IMR-90 (cell line): ENCODE measurements around the gene HTN3. TPM values are rescaled to one million over a fixed set of nuclear protein-coding genes. Genes with fewer than 3 reads are reported as not detected.

Experiments used
- ATAC-seq: fragments of 200-7000 bp; cut with Tn5 transposase; 2 replicates; pipeline ENCODE4 v1.9.1; 2020; ENCODE audit warnings: low read depth, mild to moderate bottlenecking, moderate library complexity
- BruUV-seq: library from RNA; stranded (reverse); fragments of 400-500 nt; replicated peaks from 2 replicates; lab custom pipeline; 2021; lab: Mats Ljungman, UMichigan
- CTCF ChIA-PET: fragments of 300-600 bp; formaldehyde crosslinking; extraction: SDS; loops from one replicate; lab custom pipeline; 2021; ENCODE audit warnings: antibody characterized with exemption; lab: Yijun Ruan, JAX
- POLR2A ChIA-PET: fragments of 300-600 bp; sonication (Branson Sonifier 250); formaldehyde crosslinking; loops from one replicate; lab custom pipeline; 2022; ENCODE audit warnings: antibody characterized with exemption; ENCODE audit not compliant: unreplicated experiment; lab: Charles Lee
- DNase-seq: peaks from one replicate; pipeline ENCODE4 v3.0.0; 2013
- H2AFZ ChIP-seq: replicated peaks from 2 replicates; pipeline ENCODE3; 2013; ENCODE audit warnings: low read length, mild to moderate bottlenecking; ENCODE audit not compliant: poor library complexity
- H2AK5ac ChIP-seq: 2 replicates; pipeline ENCODE4 v1.6.1; 2013; ENCODE audit warnings: low read depth, low read length, inconsistent platforms
- H2AK9ac ChIP-seq: replicated peaks from 2 replicates; pipeline ENCODE3; 2013; ENCODE audit warnings: mild to moderate bottlenecking, low read depth, low read length, moderate library complexity; ENCODE audit not compliant: poor library complexity
- H2BK120ac ChIP-seq: 2 replicates; pipeline ENCODE4 v1.6.1; 2013; ENCODE audit warnings: low read depth, low read length, inconsistent platforms
- H2BK15ac ChIP-seq: 3 replicates; pipeline ENCODE4 v1.6.1; 2013; ENCODE audit warnings: low read depth, low read length, inconsistent platforms
- H2BK20ac ChIP-seq: 2 replicates; pipeline ENCODE4 v1.6.1; 2013; ENCODE audit warnings: low read depth, mild to moderate bottlenecking, inconsistent platforms, low read length, moderate library complexity
- H2BK5ac ChIP-seq: 2 replicates; pipeline ENCODE4 v1.6.1; 2013; ENCODE audit warnings: mild to moderate bottlenecking, low read depth, low read length, inconsistent platforms; ENCODE audit not compliant: poor library complexity, severe bottlenecking
- H3K14ac ChIP-seq: replicated peaks from 2 replicates; pipeline ENCODE4 v1.6.1; 2013; ENCODE audit warnings: low read depth, low read length, inconsistent platforms
- H3K18ac ChIP-seq: 2 replicates; pipeline ENCODE4 v1.6.1; 2013; ENCODE audit warnings: low read depth, low read length, control low read depth
- H3K23ac ChIP-seq: 2 replicates; pipeline ENCODE4 v1.6.1; 2013; ENCODE audit warnings: low read depth, low read length, inconsistent platforms
- H3K27ac ChIP-seq: 2 replicates; pipeline ENCODE4 v1.5.1; 2013; ENCODE audit warnings: mild to moderate bottlenecking, control low read depth, low read length; ENCODE audit not compliant: insufficient read depth
- H3K27me3 ChIP-seq: 2 replicates; pipeline ENCODE4 v1.6.1; 2013; ENCODE audit warnings: low read length; ENCODE audit not compliant: control insufficient read depth, insufficient read depth
- H3K36me3 ChIP-seq: 2 replicates; pipeline ENCODE4 v1.6.1; 2013; ENCODE audit warnings: low read length, mixed read lengths; ENCODE audit not compliant: control insufficient read depth, insufficient read depth
- H3K4ac ChIP-seq: 2 replicates; pipeline ENCODE4 v1.6.1; 2013; ENCODE audit warnings: low read depth, low read length, inconsistent platforms
- H3K4me1 ChIP-seq: 2 replicates; pipeline ENCODE4 v1.6.1; 2013; ENCODE audit warnings: low read length, mixed read lengths; ENCODE audit not compliant: control insufficient read depth, insufficient read depth
- H3K4me2 ChIP-seq: 2 replicates; pipeline ENCODE4 v1.6.1; 2013; ENCODE audit warnings: low read depth, mild to moderate bottlenecking, control low read depth, low read length, moderate library complexity
- H3K4me3 ChIP-seq: 2 replicates; pipeline ENCODE4 v1.5.1; 2013; ENCODE audit warnings: low read depth, mild to moderate bottlenecking, control low read depth, low read length, moderate library complexity; ENCODE audit not compliant: insufficient read depth
- H3K56ac ChIP-seq: 2 replicates; pipeline ENCODE4 v1.6.1; 2013; ENCODE audit warnings: low read length, inconsistent platforms; ENCODE audit not compliant: insufficient read depth; ENCODE audit errors: extremely low read depth
- H3K79me1 ChIP-seq, 2 experiments: 2 replicates each; pipeline ENCODE4 v1.6.1; 2013; ENCODE audit warnings: low read length in 2 of 2, inconsistent platforms in 1 of 2, low read depth in 1 of 2
- H3K9ac ChIP-seq: 2 replicates; pipeline ENCODE4 v1.6.1; 2013; ENCODE audit warnings: low read depth, low read length, control low read depth
- H3K9me1 ChIP-seq: 2 replicates; pipeline ENCODE4 v1.6.1; 2013; ENCODE audit warnings: low read length, inconsistent platforms; ENCODE audit not compliant: insufficient read depth
- H3K9me3 ChIP-seq: 2 replicates; pipeline ENCODE4 v1.6.1; 2013; ENCODE audit warnings: low read length; ENCODE audit not compliant: control insufficient read depth, insufficient read depth
- H4K20me1 ChIP-seq: 2 replicates; pipeline ENCODE4 v1.6.1; 2013; ENCODE audit warnings: low read length, inconsistent platforms; ENCODE audit not compliant: insufficient read depth
- H4K5ac ChIP-seq: 2 replicates; pipeline ENCODE4 v1.6.1; 2013; ENCODE audit warnings: mild to moderate bottlenecking, low read depth, low read length, control low read depth
- H4K8ac ChIP-seq, 2 experiments: 2 replicates each; pipeline ENCODE4 v1.6.1; 2013; ENCODE audit warnings: low read depth in 2 of 2, low read length in 2 of 2, control low read depth in 1 of 2, inconsistent platforms in 1 of 2
- H4K91ac ChIP-seq: 2 replicates; pipeline ENCODE4 v1.6.1; 2013; ENCODE audit warnings: low read depth, low read length, inconsistent platforms; ENCODE audit not compliant: insufficient read depth
- FOS ChIP-seq: fragments of 150-350 bp; IDR thresholded peaks from 2 replicates; pipeline ENCODE4 v1.6.1; 2016; ENCODE audit warnings: low read depth, low read length
- MXI1 ChIP-seq: IDR thresholded peaks from 2 replicates; pipeline ENCODE4 v1.6.1; 2012; ENCODE audit warnings: low read depth, mild to moderate bottlenecking, low read length, moderate library complexity, borderline replicate concordance
- NFE2L2 ChIP-seq: fragments of 150-350 bp; IDR thresholded peaks from 2 replicates; pipeline ENCODE4 v1.6.1; 2016; ENCODE audit warnings: low read depth, mild to moderate bottlenecking, low read length
- RCOR1 ChIP-seq: IDR thresholded peaks from 2 replicates; pipeline ENCODE4 v1.6.1; 2012; ENCODE audit warnings: mild to moderate bottlenecking, low read length, improper control_type of control experiment; ENCODE audit not compliant: insufficient replicate concordance
- RFX5 ChIP-seq: IDR thresholded peaks from 2 replicates; pipeline ENCODE4 v1.8.0; 2012; ENCODE audit warnings: low read depth, mild to moderate bottlenecking, low read length, moderate library complexity
- dilution Hi-C: fragments of 300-500 bp; cut with HindIII; formaldehyde crosslinking; loops from one replicate; pipeline ENCODE4 v1.14.3; 2018; ENCODE audit warnings: low sequenced_read_pairs; ENCODE audit not compliant: unreplicated experiment
- in situ Hi-C: fragments of 300-500 bp; cut with MboI; formaldehyde crosslinking; loops from 3 replicates; pipeline ENCODE4 v1.14.3; 2019; ENCODE audit warnings: low sequenced_read_pairs, inconsistent platforms, mixed read lengths
- intact Hi-C: fragments of 100-400 bp; cut with micrococcal nuclease; formaldehyde crosslinking; loops from 2 replicates; pipeline ENCODE4 v1.10.0; 2022
- polyA plus RNA-seq, 3 experiments: library from polyadenylated mRNA; depleted of rRNA; stranded (reverse); fragments of >200 nt; gene quantifications; 2 replicates each; pipeline ENCODE4 v1.2.3, GENCODE V29; 2012; ENCODE audit warnings: low replicate concordance in 1 of 3
- total RNA-seq: library from RNA; depleted of rRNA; stranded (reverse); fragments of >200 nt; gene quantifications from 2 replicates; pipeline ENCODE4 v1.2.3, GENCODE V29; 2012

HTN3 gene
- total and polyA plus RNA-seq, 2 of the 4 experiments (the other 2 are of a cell fraction) = not detected

GRCh38 chr4:70059149-70059548 is 30.9 kb downstream of the HTN3 start:
- DNase-seq (no peak), ATAC-seq (no peak)
- no peak overlapping the region for H2AFZ ChIP-seq
- CTCF ChIA-PET = interaction anchor here (0.6 kb wide), 1 partner anchor 104 kb away, joined by 3 read pairs; no protein-coding TSS in a partner anchor
- no peak overlapping the region for H2BK120ac ChIP-seq
- no peak overlapping the region for H3K4me3 ChIP-seq
- no peak overlapping the region for H3K56ac ChIP-seq
- H2AK5ac ChIP-seq = no peak overlapping the region
- TF ChIP-seq MXI1 = no peak
- no peak for TF ChIP-seq RCOR1
- no peak for TF ChIP-seq FOS
- TF ChIP-seq RFX5 = no peak
- TF ChIP-seq NFE2L2 = no peak
- H3K9ac ChIP-seq = no peak overlapping the region
- no TSS peak for BruUV-seq
- H2BK15ac ChIP-seq = no peak overlapping the region
- H3K23ac ChIP-seq = no peak overlapping the region
- no peak overlapping the region for H3K4ac ChIP-seq
- no peak overlapping the region for H3K4me2 ChIP-seq
- no peaks in the 10 kb centered on the region for H3K4me1 ChIP-seq
- no peaks in the 10 kb centered on the region for H3K27me3 ChIP-seq
- no peak overlapping the region for H4K91ac ChIP-seq
- no peak overlapping the region for H4K8ac ChIP-seq
- POLR2A ChIA-PET = no interaction called here
- H3K14ac ChIP-seq = no peak overlapping the region
- H2BK5ac ChIP-seq = no peak overlapping the region
- intact Hi-C loops = no loop called here
- no peaks in the 10 kb centered on the region for H3K79me1 ChIP-seq
- H3K9me1 ChIP-seq = no peaks in the 10 kb centered on the region
- H3K36me3 ChIP-seq = no peaks in the 10 kb centered on the region
- H2AK9ac ChIP-seq = no peak overlapping the region
- no peak overlapping the region for H3K18ac ChIP-seq
- H3K9me3 ChIP-seq = no peaks in the 10 kb centered on the region
- dilution Hi-C loops = no loop called here
- in situ Hi-C loops = no loop called here
- no peak overlapping the region for H3K27ac ChIP-seq
- no peak overlapping the region for H4K5ac ChIP-seq
- no peak overlapping the region for H2BK20ac ChIP-seq
- H4K20me1 ChIP-seq = no peaks in the 10 kb centered on the region
